ENCODE results near the gene SUN2. TPM values are rescaled to one million over a fixed set of nuclear protein-coding genes. Genes with fewer than 3 reads are reported as not detected.

The SUN2 gene
- total and polyA plus RNA-seq, 9 of the 15 experiments (the other 6 are each of a cell fraction or from before 2014, with no cell fraction given): 0.11 to 42.6 (median 16.7) TPM

GRCh38 chr22:38716271-38716670 lies 39.5 kb downstream of the SUN2 start (continued):
- TF ChIP-seq SREBF1 (IDR thresholded peaks at IDR 0.05; ENCODE audit: borderline replicate concordance, low read depth, low read length): no peak
- no peak for TF ChIP-seq ZNF124 (CRISPR knock-in tag; IDR thresholded peaks at IDR 0.05)
- no peak for TF ChIP-seq GTF2A2 (tag; IDR thresholded peaks at IDR 0.05)
- TF ChIP-seq KLF16 (IDR thresholded peaks at IDR 0.05): no peak
- TF ChIP-seq ZNF766 (CRISPR knock-in tag; conservative IDR thresholded peaks at IDR 0.05): no peak

- H3K4me3 ChIP-seq: no peak overlapping the region
- peaks cover 35 to 50% of the 10 kb centered on the region in 2 experiments; a peak in 4 of 5 replicates for H3K4me1 ChIP-seq (replicated peaks in 1 of 2; ENCODE audit: control insufficient read depth in 2 of 2, insufficient read depth in 2 of 2, low read length in 2 of 2)
- H3K9ac ChIP-seq (ENCODE audit: insufficient read depth in 1 of 2, low read depth in 2 of 2, low read length in 2 of 2): peak overlapping the region in 1 of 2 experiments; percentile 52; a peak in 1 of 4 replicates
- H4K20me1 ChIP-seq (replicated peaks; ENCODE audit: control insufficient read depth, insufficient read depth, low read length): peaks cover 47% of the 10 kb centered on the region
- DNase-seq (ENCODE audit: extremely low read depth in 1 of 4, low spot score in 3 of 4) (no peak), ATAC-seq (no peak), FAIRE-seq (no peak)
- BruUV-seq (replicated peaks): no TSS peak
- intact Hi-C loops (cut with micrococcal nuclease): no loop called here
- no peak overlapping the region; the same call in 2 of the 3 replicates for H3K27ac ChIP-seq (ENCODE audit: extremely low read depth, low read depth, low read length)
- H3K4me2 ChIP-seq (ENCODE audit: insufficient read depth, low read length): no peak overlapping the region
- no peak overlapping the region for H2AFZ ChIP-seq (ENCODE audit: low read depth, low read length)
- ChIA-PET POLR2A (interaction anchor here (0.6 to 1.3 kb wide), 4 partner anchors 8 to 31 kb away, joined by 3 to 9 read pairs (median 5); partner anchors contain the start of gene GTPBP1), CTCF (ENCODE audit: low intra/inter-chr PET ratio) (no interaction called here)
- H3K27me3 ChIP-seq (ENCODE audit: control insufficient read depth in 2 of 2, insufficient read depth in 2 of 2, low read length in 2 of 2): no peaks in the 10 kb centered on the region
- 92% methylated on average over 11 of the region's 15 CpGs for WGBS (ENCODE audit: insufficient coverage, low coverage, missing lambda C conversion rate)
- H3K9me1 ChIP-seq (ENCODE audit: control insufficient read depth, insufficient read depth, low read length): peaks cover 3% of the 10 kb centered on the region
- in situ Hi-C loops (cut with MboI): no loop called here
- H3K9me3 ChIP-seq (replicated peaks; ENCODE audit: control insufficient read depth, insufficient read depth, low read depth, low read length): no peaks in the 10 kb centered on the region
- TF ChIP-seq ERF (CRISPR knock-in tag; IDR thresholded peaks at IDR 0.05): no peak
- TF ChIP-seq ZNF592 (IDR thresholded peaks at IDR 0.05): no peak
- TF ChIP-seq C11orf30 (IDR thresholded peaks at IDR 0.05; ENCODE audit: low read depth): no peak
- TF ChIP-seq NFRKB (IDR thresholded peaks at IDR 0.05; ENCODE audit: low read depth): no peak
- no peak for TF ChIP-seq GATA2 (CRISPR knock-in tag; IDR thresholded peaks at IDR 0.05)
- no peak for TF ChIP-seq ZBTB11 (CRISPR knock-in tag; IDR thresholded peaks at IDR 0.05)
- TF ChIP-seq TOE1 (IDR thresholded peaks at IDR 0.05; ENCODE audit: borderline replicate concordance): no peak
- no peak for TF ChIP-seq TOE1 (CRISPR knock-in tag; IDR thresholded peaks at IDR 0.05; ENCODE audit: borderline replicate concordance, low read depth)
- H3K79me2 ChIP-seq (ENCODE audit: control insufficient read depth, insufficient read depth, low read length): peaks cover 58% of the 10 kb centered on the region
- H3K36me3 ChIP-seq (ENCODE audit: control insufficient read depth, insufficient read depth, low read length): peaks cover 59% of the 10 kb centered on the region; the same call in 2 of the 3 replicates
Measured at GRCh38 chr22:38715852-38716251, 39.9 kb downstream of the SUN2 start.
